Transverse colon (tissue), 4 donors: Measurements from ENCODE around the gene TMEM201. TPM values are rescaled to one million over a fixed set of nuclear protein-coding genes. Genes with fewer than 3 reads are reported as not detected.

Source experiments
- DNase-seq: peaks from one replicate; pipeline ENCODE4 v3.0.0-alpha.2; 2019
- H3K27ac ChIP-seq, 4 donors: fragments of 200-600 bp; sonication (generic); 2 replicates each; pipeline ENCODE4 v1.5.1; 2016 to 2018; ENCODE audit warnings: inconsistent platforms in 4 of 4
- H3K27me3 ChIP-seq: fragments of 200-600 bp; sonication (generic); 2 replicates; pipeline ENCODE4 v1.5.1; 2017; ENCODE audit warnings: inconsistent platforms
- H3K36me3 ChIP-seq, 4 donors: fragments of 200-600 bp; sonication (generic); 2 replicates each; pipeline ENCODE4 v1.5.1; 2017 to 2019; ENCODE audit warnings: inconsistent platforms in 4 of 4
- H3K4me1 ChIP-seq, 4 donors: fragments of 200-600 bp; sonication (generic); 2 replicates each; pipeline ENCODE4 v1.5.1; 2017 to 2020; ENCODE audit warnings: inconsistent platforms in 4 of 4
- H3K4me3 ChIP-seq, 4 donors: fragments of 200-600 bp; sonication (generic); 1 replicate in 1 of 4; 2 replicates in 3 of 4; pipeline versions ENCODE4 v1.5.1 to v1.6.1; 2017 to 2019; ENCODE audit warnings: inconsistent platforms in 4 of 4
- H3K9me3 ChIP-seq, 2 donors: fragments of 200-600 bp; sonication (generic); 2 replicates each; pipeline ENCODE4 v1.5.1; 2017 to 2019; ENCODE audit warnings: inconsistent platforms in 2 of 2
- CTCF ChIP-seq, 5 experiments: fragments of 200-600 bp in 3 of 5; fragments of 450-650 bp in 2 of 5; sonication (generic) in 3 of 5; IDR thresholded peaks; 1 replicate in 2 of 5; 2 replicates in 3 of 5; pipeline ENCODE4 v1.5.1; 2016 to 2017; ENCODE audit warnings: antibody characterized with exemption in 5 of 5, inconsistent platforms in 3 of 5, mild to moderate bottlenecking in 2 of 5, moderate library complexity in 1 of 5
- EP300 ChIP-seq: sonication (generic); formaldehyde crosslinking; IDR thresholded peaks from one replicate; pipeline ENCODE4 v1.6.1; 2017; ENCODE audit warnings: antibody characterized with exemption, low read depth
- POLR2A ChIP-seq: fragments of 450-650 bp; IDR thresholded peaks from one replicate; pipeline ENCODE4 v1.6.1; 2016; ENCODE audit warnings: antibody characterized with exemption, mild to moderate bottlenecking, moderate library complexity
- POLR2AphosphoS5 ChIP-seq, 3 donors: sonication (generic); formaldehyde crosslinking; IDR thresholded peaks; one replicate each; pipeline ENCODE4 v1.6.1; 2016; ENCODE audit warnings: antibody characterized with exemption in 3 of 3
- whole genome bisulfite sequencing, 2 donors: methylation state at CpG; one replicate each; pipeline ENCODE4 v1.1.5; 2018; ENCODE audit warnings: low coverage in 1 of 2; 5-methylcytosine and 5-hydroxymethylcytosine counted together
- in situ Hi-C, 4 donors: fragments of 200-750 bp; cut with MboI; loops; one replicate each; pipeline versions ENCODE4 v1.15.0 to v1.15.1; 2017; ENCODE audit warnings: low sequenced_read_pairs in 3 of 4, low pct_ligation_motif_present in 1 of 4, low pct_unique_long_range_greater_than_20kb in 1 of 4
- intact Hi-C: fragments of 100-400 bp; cut with DNase I; formaldehyde crosslinking; loops from one replicate; pipeline ENCODE4 v1.15.1; 2023; ENCODE audit warnings: low total_unique reads
- total RNA-seq, 4 donors: library from RNA; depleted of rRNA; stranded (reverse); fragments of >200 nt; gene quantifications; one replicate each; pipeline ENCODE4 v1.1.0, GENCODE V29; 2016

TMEM201 gene
- total RNA-seq, 4 donors from 2014 or later = 2.6 to 19.7 (median 6.0) TPM

DNA sequence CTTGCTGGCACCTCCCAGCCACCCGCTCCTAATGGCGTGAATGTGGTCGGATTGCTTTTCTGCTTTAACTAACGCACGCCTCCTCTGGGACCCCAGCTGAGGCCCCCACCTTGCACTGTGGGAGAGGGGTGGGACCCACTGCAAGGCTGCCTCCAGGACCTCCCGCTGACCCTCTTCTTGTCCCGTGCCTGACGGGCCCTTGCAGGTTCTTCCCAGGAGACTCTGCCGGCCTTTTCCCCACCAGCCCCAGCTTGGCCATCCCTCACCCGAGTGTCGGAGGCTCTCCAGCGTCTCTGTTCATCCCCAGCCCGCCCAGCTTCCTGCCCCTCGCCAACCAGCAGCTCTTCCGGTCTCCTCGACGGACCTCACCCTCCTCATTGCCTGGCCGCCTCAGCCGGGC is 18.6 kb downstream of the TMEM201 start:
- H3K27ac ChIP-seq = no peak overlapping the region
- no peaks in the 10 kb centered on the region for H3K27me3 ChIP-seq
- intact Hi-C loops (no loop called here), in situ Hi-C loops (no loop called here)
- TF ChIP-seq POLR2AphosphoS5 (IDR thresholded peaks at IDR 0.05) (no peak), CTCF (IDR thresholded peaks at IDR 0.05) (no peak), POLR2A (no peak), EP300 (no peak)
- no peaks in the 10 kb centered on the region for H3K4me1 ChIP-seq
- no peak overlapping the region for H3K4me3 ChIP-seq
- WGBS, 2 donors = 92% methylated on average over 19 of the region's 19 CpGs; no CpG with 5 or more reads in 1 of the 2 donors
- DNase-seq = no peak
- no peaks in the 10 kb centered on the region for H3K9me3 ChIP-seq
- no peaks in the 10 kb centered on the region for H3K36me3 ChIP-seq

GRCh38 chr1:9609998-9610397 is 21.3 kb downstream of the TMEM201 start:
- intact Hi-C loops = no loop called here
- Histone ChIP-seq H3K9me3 (no peaks in the 10 kb centered on the region), H3K4me3 (no peak overlapping the region), H3K27me3 (no peaks in the 10 kb centered on the region), H3K4me1 (no peaks in the 10 kb centered on the region), H3K27ac (no peak overlapping the region), H3K36me3 (no peaks in the 10 kb centered on the region)
- 100% methylated on average over 5 of the region's 5 CpGs; no CpG with 5 or more reads in 1 of the 2 donors for WGBS, 2 donors
- no peak for DNase-seq
- in situ Hi-C loops = no loop called here
- TF ChIP-seq POLR2AphosphoS5 (IDR thresholded peaks at IDR 0.05) = no peak
- no peak for TF ChIP-seq CTCF (IDR thresholded peaks at IDR 0.05)
- no peak for TF ChIP-seq EP300
- TF ChIP-seq POLR2A = no peak

GRCh38 chr1:9610548-9610947 is 21.8 kb downstream of the TMEM201 start:
- Histone ChIP-seq H3K4me3 (no peak overlapping the region), H3K9me3 (no peaks in the 10 kb centered on the region), H3K36me3 (no peaks in the 10 kb centered on the region), H3K4me1 (no peaks in the 10 kb centered on the region), H3K27ac (no peak overlapping the region), H3K27me3 (no peaks in the 10 kb centered on the region)
- DNase-seq = no peak
- TF ChIP-seq POLR2AphosphoS5 (IDR thresholded peaks at IDR 0.05) (no peak), POLR2A (no peak), EP300 (no peak), CTCF (IDR thresholded peaks at IDR 0.05) (no peak)
- intact Hi-C loops (no loop called here), in situ Hi-C loops (no loop called here)
- 85 to 93% methylated on average over 4 to 25 of the region's 25 CpGs for WGBS, 2 donors

DNA sequence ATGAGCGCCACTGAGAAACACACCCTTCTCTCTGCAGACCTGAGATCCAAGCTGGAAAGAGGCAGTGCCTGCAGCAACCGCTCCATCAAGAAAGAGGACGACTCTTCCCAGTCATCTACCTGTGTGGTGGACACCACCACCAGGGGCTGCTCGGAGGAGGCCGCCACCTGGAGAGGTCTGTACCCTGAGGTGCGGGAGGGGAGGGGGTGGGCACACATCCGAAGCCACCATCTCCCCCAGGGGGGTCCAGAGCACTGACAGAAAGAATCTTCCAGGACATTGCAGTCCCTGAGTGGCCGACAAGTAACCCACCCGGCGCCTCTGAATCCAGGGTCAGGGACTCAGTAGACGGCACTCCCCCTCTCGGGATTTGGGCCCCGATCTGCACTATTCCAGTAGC is 23.0 kb downstream of the TMEM201 start:
- Histone ChIP-seq H3K4me3 (no peak overlapping the region), H3K36me3 (no peaks in the 10 kb centered on the region), H3K4me1 (no peaks in the 10 kb centered on the region), H3K9me3 (no peaks in the 10 kb centered on the region), H3K27me3 (peaks cover under 1% of the 10 kb centered on the region), H3K27ac (no peak overlapping the region)
- no peak for TF ChIP-seq CTCF (IDR thresholded peaks at IDR 0.05)
- 93% methylated on average over 13 of the region's 13 CpGs; no CpG with 5 or more reads in 1 of the 2 donors for WGBS, 2 donors
- in situ Hi-C loops = no loop called here
- intact Hi-C loops = no loop called here
- no peak for DNase-seq
